Parathyroid adenoma (tissue), 2 donors: ENCODE measurements around the gene DPP3.

Source experiments
- H2AFZ ChIP-seq: fragments of 300-600 bp; sonication (generic); one replicate; pipeline ENCODE4 v1.7.0; 2017; ENCODE audit warnings: antibody characterized with exemption, mild to moderate bottlenecking
- H3K27ac ChIP-seq: fragments of 300-600 bp; sonication (generic); one replicate; pipeline ENCODE4 v1.7.0; 2017
- H3K27me3 ChIP-seq: fragments of 300-600 bp; sonication (generic); one replicate; pipeline ENCODE4 v1.7.0; 2017; ENCODE audit warnings: low read length; ENCODE audit not compliant: control insufficient read depth, insufficient read depth
- H3K36me3 ChIP-seq: fragments of 300-600 bp; sonication (generic); one replicate; pipeline ENCODE4 v1.7.0; 2017; ENCODE audit warnings: low read length; ENCODE audit not compliant: control insufficient read depth, insufficient read depth
- H3K4me1 ChIP-seq: fragments of 300-600 bp; sonication (generic); one replicate; pipeline ENCODE4 v1.7.0; 2017; ENCODE audit warnings: control low read depth
- H3K4me2 ChIP-seq: fragments of 300-600 bp; sonication (generic); one replicate; pipeline ENCODE4 v1.7.0; 2017; ENCODE audit warnings: low read length
- H3K4me3 ChIP-seq: fragments of 300-600 bp; sonication (generic); one replicate; pipeline ENCODE4 v1.7.0; 2017; ENCODE audit warnings: low read depth, low read length
- H3K79me2 ChIP-seq: fragments of 300-600 bp; sonication (generic); one replicate; pipeline ENCODE4 v1.7.0; 2017; ENCODE audit warnings: control low read depth
- H3K9ac ChIP-seq: fragments of 300-600 bp; sonication (generic); one replicate; pipeline ENCODE4 v1.7.0; 2017; ENCODE audit warnings: mild to moderate bottlenecking
- H3K9me3 ChIP-seq: fragments of 300-600 bp; sonication (generic); one replicate; pipeline ENCODE4 v1.7.0; 2017; ENCODE audit warnings: low read length; ENCODE audit not compliant: control insufficient read depth
- TF ChIP-seq, protein P1 (sequence below): fragments of 300-600 bp; sonication (generic); IDR thresholded peaks from one replicate; pipeline ENCODE4 v1.7.0; 2017; ENCODE audit warnings: antibody characterized with exemption, mild to moderate bottlenecking
- donor health status: primary hyperparathyroidism.

The DPP3 gene

DNA sequence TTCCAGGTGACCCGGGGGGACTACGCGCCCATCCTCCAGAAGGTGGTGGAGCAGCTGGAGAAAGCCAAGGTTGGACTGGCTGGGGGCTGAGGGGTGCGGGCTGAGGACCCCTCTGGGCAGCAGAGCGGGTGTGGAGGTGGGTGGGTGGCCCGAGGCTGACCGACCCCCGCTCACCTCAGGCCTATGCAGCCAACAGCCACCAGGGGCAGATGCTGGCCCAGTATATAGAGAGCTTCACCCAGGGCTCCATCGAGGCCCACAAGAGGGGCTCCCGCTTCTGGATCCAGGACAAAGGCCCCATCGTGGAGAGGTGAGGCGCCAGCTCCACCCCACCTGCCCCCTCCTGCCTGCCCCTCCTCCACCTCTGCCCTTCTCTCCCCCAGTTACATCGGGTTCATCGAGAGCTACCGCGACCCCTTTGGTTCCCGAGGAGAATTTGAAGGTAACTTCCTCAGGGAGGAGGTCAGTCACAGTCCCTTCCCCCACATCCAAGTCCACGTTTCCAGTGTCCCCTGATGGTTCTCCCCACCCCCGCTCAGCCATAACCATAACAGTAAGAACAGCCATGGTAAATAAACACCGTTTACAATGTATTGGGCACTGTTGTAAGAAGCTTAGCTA lies 11.2 kb downstream of the DPP3 start:
- no peak overlapping the region for H3K4me2 ChIP-seq
- no peak overlapping the region for H3K4me3 ChIP-seq
- H3K79me2 ChIP-seq: no peaks in the 10 kb centered on the region
- no peak overlapping the region for H3K27ac ChIP-seq
- no peak overlapping the region for H3K9ac ChIP-seq
- no peak overlapping the region for H2AFZ ChIP-seq
- no peaks in the 10 kb centered on the region for H3K9me3 ChIP-seq
- TF ChIP-seq, protein P1, sequence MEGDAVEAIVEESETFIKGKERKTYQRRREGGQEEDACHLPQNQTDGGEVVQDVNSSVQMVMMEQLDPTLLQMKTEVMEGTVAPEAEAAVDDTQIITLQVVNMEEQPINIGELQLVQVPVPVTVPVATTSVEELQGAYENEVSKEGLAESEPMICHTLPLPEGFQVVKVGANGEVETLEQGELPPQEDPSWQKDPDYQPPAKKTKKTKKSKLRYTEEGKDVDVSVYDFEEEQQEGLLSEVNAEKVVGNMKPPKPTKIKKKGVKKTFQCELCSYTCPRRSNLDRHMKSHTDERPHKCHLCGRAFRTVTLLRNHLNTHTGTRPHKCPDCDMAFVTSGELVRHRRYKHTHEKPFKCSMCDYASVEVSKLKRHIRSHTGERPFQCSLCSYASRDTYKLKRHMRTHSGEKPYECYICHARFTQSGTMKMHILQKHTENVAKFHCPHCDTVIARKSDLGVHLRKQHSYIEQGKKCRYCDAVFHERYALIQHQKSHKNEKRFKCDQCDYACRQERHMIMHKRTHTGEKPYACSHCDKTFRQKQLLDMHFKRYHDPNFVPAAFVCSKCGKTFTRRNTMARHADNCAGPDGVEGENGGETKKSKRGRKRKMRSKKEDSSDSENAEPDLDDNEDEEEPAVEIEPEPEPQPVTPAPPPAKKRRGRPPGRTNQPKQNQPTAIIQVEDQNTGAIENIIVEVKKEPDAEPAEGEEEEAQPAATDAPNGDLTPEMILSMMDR: no peak
- no peaks in the 10 kb centered on the region for H3K36me3 ChIP-seq
- no peaks in the 10 kb centered on the region for H3K4me1 ChIP-seq
- no peaks in the 10 kb centered on the region for H3K27me3 ChIP-seq

DNA sequence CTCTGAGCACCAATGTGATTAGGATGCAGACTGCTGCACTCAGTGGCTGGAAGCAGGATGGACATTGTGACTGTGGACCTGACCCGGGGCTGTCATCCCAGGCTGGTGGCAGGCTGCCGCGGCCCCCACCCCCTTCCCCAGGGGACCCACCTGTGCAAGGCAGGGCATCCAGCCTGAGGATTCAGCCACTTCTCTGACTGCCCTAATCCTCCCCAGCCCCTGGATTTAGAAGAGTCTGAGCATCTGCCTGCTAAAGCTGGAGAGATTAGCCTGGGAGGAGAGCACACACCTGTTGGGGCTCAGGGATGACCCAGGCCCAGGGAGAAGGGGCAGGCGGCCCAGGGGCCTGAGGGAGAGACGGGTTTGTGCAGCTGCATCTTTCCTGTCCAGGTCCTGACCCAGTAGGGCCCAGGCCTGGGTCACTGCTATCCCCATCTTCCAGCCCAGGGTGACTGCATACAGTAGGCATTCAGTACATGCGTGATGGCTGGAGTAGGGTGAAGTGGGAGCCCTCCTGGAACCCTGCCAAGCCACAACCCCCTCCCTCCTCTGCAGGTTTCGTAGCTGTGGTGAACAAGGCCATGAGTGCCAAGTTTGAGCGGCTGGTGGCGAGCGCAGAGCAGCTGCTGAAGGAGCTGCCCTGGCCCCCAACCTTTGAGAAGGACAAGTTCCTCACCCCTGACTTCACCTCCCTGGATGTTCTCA lies 12.1 kb downstream of the DPP3 start:
- Histone ChIP-seq H3K27ac (no peak overlapping the region), H3K4me3 (no peak overlapping the region), H3K9ac (no peak overlapping the region), H3K27me3 (no peaks in the 10 kb centered on the region), H3K36me3 (no peaks in the 10 kb centered on the region), H2AFZ (no peak overlapping the region), H3K9me3 (no peaks in the 10 kb centered on the region), H3K79me2 (no peaks in the 10 kb centered on the region), H3K4me2 (no peak overlapping the region), H3K4me1 (no peaks in the 10 kb centered on the region)
- TF ChIP-seq, protein P1: no peak

DNA sequence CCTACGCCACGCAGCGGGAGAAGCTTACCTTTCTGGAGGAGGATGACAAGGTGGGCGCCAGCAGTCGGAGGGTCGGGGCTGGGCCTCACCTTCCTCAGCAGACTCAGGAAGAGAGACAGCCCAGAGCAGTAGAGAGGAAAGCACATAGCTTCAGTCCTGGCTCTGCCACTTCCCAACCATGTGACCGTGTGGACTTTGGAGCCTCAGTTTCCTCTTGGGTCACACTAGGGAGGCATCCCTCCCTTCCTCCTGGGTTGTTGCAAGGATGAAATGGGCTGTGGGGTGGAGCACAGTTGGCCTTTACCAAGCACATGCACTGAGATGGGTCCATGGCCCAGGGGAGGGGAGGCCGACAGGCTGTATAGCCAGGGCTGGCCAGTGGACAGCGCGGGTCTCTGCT lies 12.9 kb downstream of the DPP3 start:
- Histone ChIP-seq H3K27ac (no peak overlapping the region), H3K27me3 (no peaks in the 10 kb centered on the region), H3K4me2 (no peak overlapping the region), H3K9me3 (no peaks in the 10 kb centered on the region), H3K36me3 (no peaks in the 10 kb centered on the region), H2AFZ (no peak overlapping the region), H3K4me1 (no peaks in the 10 kb centered on the region), H3K79me2 (no peaks in the 10 kb centered on the region), H3K9ac (no peak overlapping the region), H3K4me3 (no peak overlapping the region)
- TF ChIP-seq, protein P1: no peak

DNA sequence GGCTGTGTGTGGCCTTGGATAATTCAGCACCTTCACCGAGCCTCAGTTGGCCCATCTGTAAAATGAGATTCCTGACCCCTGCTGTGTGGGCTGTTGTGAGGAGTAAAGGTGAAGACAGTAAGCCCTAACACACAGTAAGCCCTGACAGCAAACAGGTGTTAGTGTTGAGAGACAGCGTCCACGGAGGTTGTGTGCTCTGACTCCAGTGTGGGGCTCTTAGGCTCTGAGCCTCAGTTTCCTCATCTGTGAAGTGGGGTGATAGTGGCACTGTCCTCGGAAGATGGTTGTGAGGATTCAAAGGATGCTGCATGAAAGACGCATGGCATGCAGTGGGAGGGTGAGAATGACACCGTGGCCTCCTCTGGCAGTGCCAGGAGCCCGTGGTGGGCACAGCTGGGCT lies 14.2 kb downstream of the DPP3 start:
- TF ChIP-seq, protein P1: no peak

DNA sequence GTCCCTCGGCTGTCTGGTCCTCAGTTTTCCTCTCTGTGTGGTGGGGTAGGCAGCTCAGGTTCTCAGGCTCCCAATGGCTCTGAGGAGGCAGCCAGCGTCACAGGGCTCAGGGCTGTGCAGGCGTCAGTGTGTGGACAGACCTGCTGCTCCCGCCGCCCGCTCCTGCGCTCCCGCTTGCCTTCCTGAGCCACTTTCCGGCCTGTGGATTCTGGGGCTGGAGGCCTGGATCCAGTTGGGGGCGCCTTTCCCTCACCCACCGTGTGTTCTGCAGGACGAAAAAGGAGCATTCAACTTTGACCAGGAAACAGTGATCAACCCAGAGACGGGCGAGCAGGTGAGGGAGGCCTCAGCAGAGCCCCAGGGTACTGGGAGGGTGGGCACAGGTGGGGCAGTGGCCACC lies 14.7 kb downstream of the DPP3 start:
- no peaks in the 10 kb centered on the region for H3K9me3 ChIP-seq
- H3K4me1 ChIP-seq: no peaks in the 10 kb centered on the region
- TF ChIP-seq, protein P1: no peak
- no peak overlapping the region for H3K9ac ChIP-seq
- no peaks in the 10 kb centered on the region for H3K27me3 ChIP-seq
- no peaks in the 10 kb centered on the region for H3K79me2 ChIP-seq
- no peak overlapping the region for H3K4me2 ChIP-seq
- H2AFZ ChIP-seq: no peak overlapping the region
- no peaks in the 10 kb centered on the region for H3K36me3 ChIP-seq
- no peak overlapping the region for H3K4me3 ChIP-seq
- H3K27ac ChIP-seq: no peak overlapping the region

More for the DNA sequence above, 14.2 kb downstream of the DPP3 start:
- H3K27me3 ChIP-seq: no peaks in the 10 kb centered on the region
- H3K27ac ChIP-seq: no peak overlapping the region
- no peak overlapping the region for H3K9ac ChIP-seq
- H3K4me3 ChIP-seq: no peak overlapping the region
- H3K36me3 ChIP-seq: no peaks in the 10 kb centered on the region
- no peaks in the 10 kb centered on the region for H3K79me2 ChIP-seq
- H2AFZ ChIP-seq: no peak overlapping the region
- no peaks in the 10 kb centered on the region for H3K4me1 ChIP-seq
- H3K9me3 ChIP-seq: no peaks in the 10 kb centered on the region
- H3K4me2 ChIP-seq: no peak overlapping the region
